ENCODE results near the gene SOCS3. TPM values are rescaled to one million over a fixed set of nuclear protein-coding genes. Genes with fewer than 3 reads are reported as not detected.

Gene SOCS3
- total RNA-seq, 1 experiment from 2014 or later, result 53.1 TPM

- POLR2A ChIA-PET, result interaction anchor here (1.0 kb wide), 1 partner anchor 15 kb away, joined by 3 read pairs; no protein-coding TSS in a partner anchor
- Histone ChIP-seq H3K4me1 (ENCODE audit: control insufficient read depth, insufficient read depth, low read length) (peaks cover 38% of the 10 kb centered on the region), H3K36me3 (ENCODE audit: control insufficient read depth, insufficient read depth, low read length) (no peaks in the 10 kb centered on the region), H3K9me3 (ENCODE audit: control insufficient read depth, insufficient read depth, low read depth, low read length) (no peaks in the 10 kb centered on the region), H3K4me3 (ENCODE audit: low read depth in 2 of 2, low read length in 2 of 2) (no peak overlapping the region), H3K27me3 (ENCODE audit: control insufficient read depth, insufficient read depth, low read length) (no peaks in the 10 kb centered on the region), H3K27ac (ENCODE audit: low read length) (peak overlapping the region; percentile 32)
- in situ Hi-C loops (cut with HindIII; ENCODE audit: low pct_unique_long_range_greater_than_20kb, low sequenced_read_pairs) (no loop called here), intact Hi-C loops (cut with micrococcal nuclease; ENCODE audit: unreplicated experiment) (loop anchor here (5.0 kb wide), 1 partner anchor 82 kb away; no protein-coding TSS in a partner anchor)
- no TSS peak for BruUV-seq (replicated peaks)
- DNase-seq (ENCODE audit: low read depth, low spot score), result no peak
- ATAC-seq, result no peak
- CTCF ChIA-PET, result interaction anchor here (0.7 kb wide), 1 partner anchor 207 kb away, joined by 3 read pairs; no protein-coding TSS in a partner anchor
- TF ChIP-seq CTCF (IDR thresholded peaks at IDR 0.05) (no peak), POLR2AphosphoS5 (IDR thresholded peaks at IDR 0.05; ENCODE audit: low read depth, low read length) (no peak), SIN3A (IDR thresholded peaks at IDR 0.05; ENCODE audit: borderline replicate concordance, insufficient read depth, low read depth, low read length) (no peak), REST (IDR thresholded peaks at IDR 0.05; ENCODE audit: insufficient read depth in 1 of 2, low read depth in 2 of 2, low read length in 1 of 2) (no peak), TCF7L2 (IDR thresholded peaks at IDR 0.05; ENCODE audit: low read depth, low read length) (no peak)
Measured at GRCh38 chr17:78364436-78365281, 4.8 kb upstream of the SOCS3 start.

GRCh38 chr17:78362671-78363070, 2.8 kb upstream of the SOCS3 start:
- ChIA-PET CTCF (interaction anchor here (0.6 to 1.3 kb wide), 3 partner anchors 59 to 202 kb away, joined by 3 to 6 read pairs (median 5); no protein-coding TSS in a partner anchor), POLR2A (no interaction called here)
- in situ Hi-C loops (cut with HindIII; ENCODE audit: low pct_unique_long_range_greater_than_20kb, low sequenced_read_pairs), result no loop called here
- no peaks in the 10 kb centered on the region for H3K27me3 ChIP-seq (ENCODE audit: control insufficient read depth, insufficient read depth, low read length)
- H3K9me3 ChIP-seq (ENCODE audit: control insufficient read depth, insufficient read depth, low read depth, low read length), result no peaks in the 10 kb centered on the region
- peaks cover 3% of the 10 kb centered on the region; the same call in 1 of the 2 replicates for H3K36me3 ChIP-seq (ENCODE audit: control insufficient read depth, insufficient read depth, low read length)
- TF ChIP-seq CTCF (IDR thresholded peaks at IDR 0.05), result no peak
- no peak for TF ChIP-seq REST (IDR thresholded peaks at IDR 0.05; ENCODE audit: insufficient read depth in 1 of 2, low read depth in 2 of 2, low read length in 1 of 2)
- no peak for TF ChIP-seq TCF7L2 (IDR thresholded peaks at IDR 0.05; ENCODE audit: low read depth, low read length)
- TF ChIP-seq SIN3A (IDR thresholded peaks at IDR 0.05; ENCODE audit: borderline replicate concordance, insufficient read depth, low read depth, low read length), result no peak
- no peak for TF ChIP-seq POLR2AphosphoS5 (IDR thresholded peaks at IDR 0.05; ENCODE audit: low read depth, low read length)
- DNase-seq (ENCODE audit: low read depth, low spot score), result no peak
- H3K4me1 ChIP-seq (ENCODE audit: control insufficient read depth, insufficient read depth, low read length), result peaks cover 36% of the 10 kb centered on the region
- intact Hi-C loops (cut with micrococcal nuclease; ENCODE audit: unreplicated experiment), result loop anchor here (5.0 kb wide), 1 partner anchor 80 kb away; no protein-coding TSS in a partner anchor
- no TSS peak for BruUV-seq (replicated peaks)
- H3K27ac ChIP-seq (ENCODE audit: low read length), result no peak overlapping the region
- no peak for ATAC-seq
- no peak overlapping the region for H3K4me3 ChIP-seq (ENCODE audit: low read depth in 2 of 2, low read length in 2 of 2)
